Central memory CD8-positive, alpha-beta T cell (primary cell): ENCODE data around the gene SNED1.

Experiments used
- ATAC-seq: fragments of 150-1000 bp; cut with Tn5 transposase; replicated peaks from 2 replicates; pipeline ENCODE4 v1.10.0; 2022; ENCODE audit warnings: mild to moderate bottlenecking, moderate FRiP score, moderate number of reproducible peaks; ENCODE audit not compliant: poor library complexity, severe bottlenecking; ENCODE audit errors: extremely low read depth
- DNase-seq, 2 donors: peaks; one replicate each; pipeline ENCODE4 v3.0.0; 2021; ENCODE audit warnings: low spot score in 2 of 2
- H3K27ac Mint-ChIP-seq: one replicate; pipeline ENCODE4 v1.8.0; 2022; ENCODE audit warnings: low read depth, mild to moderate bottlenecking, moderate library complexity, mixed read lengths
- H3K27me3 Mint-ChIP-seq: one replicate; pipeline ENCODE4 v1.8.0; 2022; ENCODE audit warnings: mixed read lengths
- H3K36me3 Mint-ChIP-seq: one replicate; pipeline ENCODE4 v1.8.0; 2022; ENCODE audit warnings: mild to moderate bottlenecking, moderate library complexity, mixed read lengths; ENCODE audit not compliant: insufficient read depth
- H3K4me1 Mint-ChIP-seq: one replicate; pipeline ENCODE4 v1.8.0; 2022; ENCODE audit warnings: mixed read lengths
- H3K4me3 Mint-ChIP-seq: one replicate; pipeline ENCODE4 v1.8.0; 2022; ENCODE audit warnings: mild to moderate bottlenecking, moderate library complexity, mixed read lengths
- H3K9me3 Mint-ChIP-seq: one replicate; pipeline ENCODE4 v1.8.0; 2022; ENCODE audit warnings: mixed read lengths

SNED1 gene

DNA sequence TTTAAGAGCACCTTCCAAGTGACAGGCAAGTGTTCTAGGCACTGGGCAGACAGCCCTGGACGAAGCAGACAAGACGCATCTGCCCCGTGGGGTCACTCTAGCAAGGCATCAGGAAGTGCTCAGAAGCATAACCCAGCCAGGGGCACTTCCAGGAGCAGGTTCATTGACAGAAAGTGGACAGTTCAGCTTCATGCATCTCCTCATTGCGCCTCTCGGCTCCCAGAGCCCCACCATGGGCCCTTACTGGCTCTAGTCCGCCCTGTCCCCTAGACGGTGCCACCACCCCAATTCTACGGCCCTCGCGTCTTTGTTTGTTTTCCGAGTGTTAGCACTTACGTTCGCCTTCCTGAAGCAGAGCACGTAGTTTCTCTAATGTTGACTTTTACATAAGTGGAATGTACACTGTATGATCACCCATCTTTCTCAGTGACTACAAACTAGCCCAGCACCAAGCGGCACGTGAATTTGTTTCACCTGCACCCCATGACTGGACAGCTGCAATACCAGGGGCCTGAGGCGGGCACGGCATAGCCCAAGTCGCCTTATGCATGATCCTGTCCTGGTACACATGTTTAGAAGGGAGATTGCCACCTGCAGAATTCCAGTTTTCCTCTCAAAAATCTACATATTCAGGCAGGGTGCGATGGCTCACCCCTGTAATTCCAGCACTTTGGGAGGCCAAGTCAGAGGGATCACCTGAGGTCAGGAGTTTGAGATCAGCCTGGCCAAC is 33.2 kb downstream of the SNED1 start:
- no peak for ATAC-seq
- Mint-ChIP-seq H3K36me3 (peaks cover 8% of the 10 kb centered on the region), H3K27me3 (no peaks in the 10 kb centered on the region), H3K27ac (no peak overlapping the region), H3K9me3 (peaks cover 4% of the 10 kb centered on the region), H3K4me3 (no peak overlapping the region), H3K4me1 (no peaks in the 10 kb centered on the region)
- no peak for DNase-seq

- no peaks in the 10 kb centered on the region for H3K27me3 Mint-ChIP-seq
- H3K27ac Mint-ChIP-seq, result no peak overlapping the region
- H3K4me1 Mint-ChIP-seq, result peaks cover 5% of the 10 kb centered on the region
- peaks cover 6% of the 10 kb centered on the region for H3K36me3 Mint-ChIP-seq
- no peak for ATAC-seq
- no peak overlapping the region for H3K4me3 Mint-ChIP-seq
- no peak for DNase-seq
- H3K9me3 Mint-ChIP-seq, result no peaks in the 10 kb centered on the region
These were observed 35.0 kb downstream of the SNED1 start for GRCh38 chr2:241033336-241033987.

DNA sequence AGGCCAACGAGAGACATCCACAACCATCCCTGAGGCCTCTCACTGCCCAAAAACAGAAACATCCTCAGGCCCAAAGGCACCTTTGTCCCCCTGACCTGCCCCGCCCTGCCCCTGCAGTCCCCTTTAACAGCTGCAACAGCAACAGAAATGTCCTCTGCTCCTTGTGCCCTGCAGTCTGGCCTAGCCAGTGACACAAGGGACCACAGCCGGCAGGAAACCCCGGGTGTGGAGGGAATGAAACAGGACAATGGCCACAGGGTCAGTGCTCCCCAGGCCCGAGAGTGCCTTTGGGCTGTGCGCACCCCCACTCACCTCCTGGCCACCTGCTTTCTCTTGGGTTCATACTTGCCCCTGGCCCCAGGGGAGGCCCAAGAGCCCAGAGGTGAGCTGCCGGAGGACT is 35.6 kb downstream of the SNED1 start:
- Mint-ChIP-seq H3K36me3 (peaks cover 6% of the 10 kb centered on the region), H3K27me3 (no peaks in the 10 kb centered on the region), H3K4me3 (peak overlapping the region; percentile 78), H3K4me1 (peaks cover 5% of the 10 kb centered on the region), H3K27ac (no peak overlapping the region), H3K9me3 (no peaks in the 10 kb centered on the region)
- DNase-seq, result no peak
- ATAC-seq, result no peak

GRCh38 chr2:241034490-241035141 is 36.2 kb downstream of the SNED1 start:
- Mint-ChIP-seq H3K27me3 (no peaks in the 10 kb centered on the region), H3K36me3 (peaks cover 6% of the 10 kb centered on the region), H3K4me3 (peak overlapping the region; percentile 78), H3K9me3 (no peaks in the 10 kb centered on the region), H3K27ac (no peak overlapping the region), H3K4me1 (peaks cover 5% of the 10 kb centered on the region)
- no peak for DNase-seq
- ATAC-seq, result no peak

GRCh38 chr2:241035142-241035817 is 36.9 kb downstream of the SNED1 start:
- Mint-ChIP-seq H3K27me3 (no peaks in the 10 kb centered on the region), H3K9me3 (no peaks in the 10 kb centered on the region), H3K4me3 (peak overlapping the region; percentile 78), H3K36me3 (peaks cover 6% of the 10 kb centered on the region), H3K4me1 (peaks cover 5% of the 10 kb centered on the region), H3K27ac (no peak overlapping the region)
- ATAC-seq (no peak), DNase-seq (no peak)

GRCh38 chr2:241035818-241036396 is 37.5 kb downstream of the SNED1 start:
- H3K27me3 Mint-ChIP-seq, result no peaks in the 10 kb centered on the region
- H3K4me1 Mint-ChIP-seq, result peaks cover 5% of the 10 kb centered on the region
- DNase-seq, result peak in 1 of 2 donors; percentile 52

GRCh38 chr2:241036397-241036963 is 38.1 kb downstream of the SNED1 start:
- peaks cover 6% of the 10 kb centered on the region for H3K36me3 Mint-ChIP-seq
- no peaks in the 10 kb centered on the region for H3K27me3 Mint-ChIP-seq
- peak overlapping the region; percentile 78 for H3K4me3 Mint-ChIP-seq
- peak; percentile 80 for ATAC-seq
- peak overlapping the region; percentile 46 for H3K27ac Mint-ChIP-seq
- H3K9me3 Mint-ChIP-seq, result no peaks in the 10 kb centered on the region
- peaks cover 5% of the 10 kb centered on the region for H3K4me1 Mint-ChIP-seq
- DNase-seq, result peak; percentile 35 to 52

More at GRCh38 chr2:241035818-241036396, 37.5 kb downstream of the SNED1 start:
- Mint-ChIP-seq H3K27ac (peak overlapping the region; percentile 46), H3K36me3 (peaks cover 6% of the 10 kb centered on the region), H3K4me3 (peak overlapping the region; percentile 78), H3K9me3 (no peaks in the 10 kb centered on the region)
- peak; percentile 21 for ATAC-seq

GRCh38 chr2:241036964-241037421 is 38.6 kb downstream of the SNED1 start:
- ATAC-seq, result peak; percentile 16
- peaks cover 5% of the 10 kb centered on the region for H3K4me1 Mint-ChIP-seq
- H3K4me3 Mint-ChIP-seq, result peak overlapping the region; percentile 78
- no peaks in the 10 kb centered on the region for H3K9me3 Mint-ChIP-seq
- H3K27ac Mint-ChIP-seq, result no peak overlapping the region
- no peaks in the 10 kb centered on the region for H3K27me3 Mint-ChIP-seq
- DNase-seq, result no peak
- peaks cover 6% of the 10 kb centered on the region for H3K36me3 Mint-ChIP-seq

DNA sequence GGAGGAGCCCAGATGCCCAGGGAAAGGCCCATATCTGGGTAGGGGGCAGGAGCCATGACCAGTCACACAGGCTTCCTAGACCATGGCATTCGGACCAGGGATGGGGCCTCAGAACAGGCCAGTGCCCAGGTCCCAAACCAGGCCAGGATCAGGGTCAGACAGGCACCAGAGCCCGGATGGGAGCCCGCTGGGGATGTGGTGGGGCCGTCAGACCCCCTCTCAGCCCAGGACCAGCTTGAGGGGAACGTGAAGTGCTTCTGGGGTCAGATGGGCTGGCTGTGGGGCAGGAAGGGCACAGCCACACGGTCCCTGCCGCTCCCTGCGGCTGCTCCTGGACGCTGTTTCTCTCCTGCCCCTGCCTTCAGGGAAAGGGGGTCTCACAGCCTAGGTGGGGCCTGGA is 39.1 kb downstream of the SNED1 start:
- H3K27ac Mint-ChIP-seq, result peak overlapping the region; percentile 82
- H3K27me3 Mint-ChIP-seq, result no peaks in the 10 kb centered on the region
- peaks cover 5% of the 10 kb centered on the region for H3K4me1 Mint-ChIP-seq
- no peaks in the 10 kb centered on the region for H3K9me3 Mint-ChIP-seq
- peak overlapping the region; percentile 78 for H3K4me3 Mint-ChIP-seq
- H3K36me3 Mint-ChIP-seq, result peaks cover 6% of the 10 kb centered on the region
- no peak for DNase-seq
- ATAC-seq, result no peak

DNA sequence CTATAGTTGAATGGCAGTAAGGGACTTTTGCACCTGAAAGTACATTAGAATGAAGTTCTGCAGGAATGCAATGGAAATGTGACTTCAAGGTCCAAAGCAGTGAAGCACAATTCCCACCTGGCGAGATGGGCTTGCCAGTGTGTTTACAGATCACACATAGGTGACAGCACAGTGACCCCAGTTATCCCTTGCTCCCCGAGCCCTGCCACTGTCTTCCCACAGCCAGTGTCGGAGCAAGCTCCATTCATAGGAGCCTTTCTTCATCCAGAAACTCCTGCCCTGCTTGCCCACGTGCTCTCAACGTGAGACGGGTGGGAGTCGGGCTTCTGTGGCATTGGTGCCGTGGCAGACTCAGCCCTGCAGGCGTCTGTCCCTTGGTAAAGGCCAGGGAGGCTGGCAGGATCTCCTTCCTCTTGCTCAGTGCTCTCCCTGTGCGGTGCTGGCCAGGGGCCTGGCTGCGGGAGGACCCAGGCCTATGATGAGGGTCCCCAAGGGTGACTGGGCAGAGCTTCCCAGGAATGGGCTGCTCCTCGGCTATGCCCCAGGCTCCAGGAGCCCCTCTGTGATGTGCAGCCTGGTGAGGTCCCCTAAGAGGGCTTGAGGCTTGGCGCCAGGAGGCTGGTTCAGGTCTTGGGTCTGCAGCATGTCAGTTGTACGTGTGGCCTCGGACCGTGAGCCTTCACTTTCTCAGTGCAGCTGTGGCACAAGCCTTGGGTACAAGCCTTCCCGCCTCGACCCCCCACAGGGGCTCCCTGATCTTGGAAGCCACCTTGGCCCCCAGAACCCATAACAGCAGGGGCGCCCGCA is 40.2 kb downstream of the SNED1 start:
- ATAC-seq, result no peak
- no peaks in the 10 kb centered on the region for H3K27me3 Mint-ChIP-seq
- peaks cover 5% of the 10 kb centered on the region for H3K4me1 Mint-ChIP-seq
- DNase-seq, result no peak
- H3K27ac Mint-ChIP-seq, result peak overlapping the region; percentile 82
- no peaks in the 10 kb centered on the region for H3K9me3 Mint-ChIP-seq
- peaks cover 6% of the 10 kb centered on the region for H3K36me3 Mint-ChIP-seq
- H3K4me3 Mint-ChIP-seq, result peak overlapping the region; percentile 78

DNA sequence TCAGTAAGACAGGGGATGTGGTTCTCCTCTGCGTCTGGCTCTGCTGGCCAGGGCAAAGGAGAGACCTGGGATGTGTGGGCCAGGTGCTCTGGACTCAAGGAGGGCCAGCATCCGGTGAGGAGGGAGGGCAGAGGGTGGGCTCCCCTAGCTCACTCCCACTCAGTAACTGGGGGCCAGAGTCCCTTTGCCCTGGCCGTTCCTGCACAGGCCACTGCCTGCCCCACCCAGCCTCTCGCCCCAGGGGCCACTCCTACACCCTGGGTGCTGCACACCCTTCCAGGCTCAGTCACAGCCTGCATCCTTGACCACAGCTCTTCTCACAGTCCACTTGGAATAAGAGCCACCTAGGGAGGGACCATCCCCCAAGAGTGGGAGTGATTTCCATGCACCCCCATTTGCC is 41.0 kb downstream of the SNED1 start:
- Mint-ChIP-seq H3K4me1 (peaks cover 5% of the 10 kb centered on the region), H3K36me3 (peaks cover 6% of the 10 kb centered on the region), H3K9me3 (no peaks in the 10 kb centered on the region), H3K4me3 (no peak overlapping the region), H3K27ac (no peak overlapping the region), H3K27me3 (no peaks in the 10 kb centered on the region)
- no peak for DNase-seq
- no peak for ATAC-seq
